ENCODE data around the gene CCBE1.
A peak's percentile ranks its signal among the peaks of the same experiment; 100 is the strongest.

Gene CCBE1

DNA sequence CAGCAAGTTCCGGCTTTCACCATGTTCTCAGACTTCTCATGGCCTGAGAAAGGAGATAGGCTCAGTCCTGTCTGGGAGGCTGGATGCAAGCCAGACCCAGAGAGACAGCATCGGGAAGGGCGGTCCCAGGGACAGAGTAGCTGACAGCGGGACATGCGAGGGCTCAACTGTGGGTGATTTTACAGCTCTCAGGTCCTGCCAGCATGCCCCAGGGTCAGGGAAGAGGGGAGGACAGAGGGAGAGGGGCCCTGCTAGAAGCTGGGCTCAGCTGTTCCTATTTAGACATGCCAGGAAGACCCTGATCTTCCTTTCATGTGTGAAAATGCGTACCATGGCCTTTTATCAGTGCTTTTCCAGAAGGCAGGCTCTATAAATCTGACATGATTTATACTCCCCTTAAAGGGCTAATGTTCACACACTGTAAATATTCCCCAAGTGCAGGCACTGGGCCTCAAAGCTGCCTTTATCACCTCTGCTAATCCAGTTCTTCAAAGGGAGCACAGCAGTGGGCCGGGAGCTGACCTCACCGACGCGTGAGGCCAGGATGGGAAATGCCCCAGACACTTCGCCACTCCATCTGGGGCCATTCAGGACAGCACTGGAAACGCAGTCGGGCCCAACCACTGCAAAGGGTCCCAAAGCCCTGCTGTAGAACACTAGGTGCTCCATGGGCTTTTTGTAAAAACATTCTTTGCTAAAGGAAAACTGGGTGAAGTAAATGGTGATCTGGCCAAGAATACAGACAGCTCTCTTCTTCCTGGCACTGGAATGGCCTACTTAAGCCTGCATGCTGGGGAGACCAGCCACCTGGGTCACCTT, 242.1 kb downstream of the CCBE1 start:
- DNase-seq (ENCODE audit: low read depth in 2 of 2) = no peak

DNA sequence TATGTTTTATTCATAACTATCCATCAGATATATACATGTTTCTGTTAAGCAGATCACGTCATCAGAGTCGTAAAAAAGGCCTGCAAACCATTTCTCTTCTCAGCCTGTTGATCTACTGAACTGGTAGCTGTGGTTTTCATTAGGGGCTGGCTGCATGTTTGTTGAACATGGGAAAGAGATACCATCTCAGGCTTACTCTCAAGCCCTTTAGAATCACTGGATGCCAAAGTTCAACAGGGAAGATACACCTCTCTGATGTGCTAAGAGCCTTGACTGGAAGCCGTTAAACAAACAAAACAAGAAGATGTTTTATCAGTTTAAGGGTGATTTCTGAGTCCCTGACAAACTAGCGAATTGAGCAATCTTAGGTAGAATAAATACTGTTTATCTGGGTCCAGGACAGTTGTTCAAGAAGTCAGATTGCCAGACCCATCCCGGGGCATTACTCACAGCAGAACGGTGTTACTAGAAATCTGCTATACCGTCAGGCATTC, 243.7 kb downstream of the CCBE1 start:
- DNase-seq (ENCODE audit: low read depth in 2 of 2) = no peak

DNA sequence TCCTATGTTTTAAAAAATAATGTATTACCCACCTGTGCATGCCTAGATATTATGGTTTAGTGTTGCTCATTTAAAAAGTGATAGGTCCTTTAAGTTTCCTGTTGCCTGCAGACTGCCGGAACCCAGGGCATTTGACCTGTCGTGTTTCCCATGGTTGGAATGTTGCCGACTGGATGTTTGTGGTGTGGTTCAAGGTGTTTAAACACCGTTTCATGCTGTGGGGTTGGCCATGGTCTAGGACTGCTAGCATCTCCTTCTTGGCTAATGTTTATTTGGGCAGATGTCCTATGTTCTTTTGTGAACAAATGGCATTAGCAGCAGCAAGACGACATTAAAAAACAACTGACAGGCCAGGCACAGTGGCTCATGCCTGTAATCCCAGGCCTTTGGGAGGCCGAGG, 245.3 kb downstream of the CCBE1 start:
- DNase-seq (ENCODE audit: low read depth in 2 of 2) = no peak

DNA sequence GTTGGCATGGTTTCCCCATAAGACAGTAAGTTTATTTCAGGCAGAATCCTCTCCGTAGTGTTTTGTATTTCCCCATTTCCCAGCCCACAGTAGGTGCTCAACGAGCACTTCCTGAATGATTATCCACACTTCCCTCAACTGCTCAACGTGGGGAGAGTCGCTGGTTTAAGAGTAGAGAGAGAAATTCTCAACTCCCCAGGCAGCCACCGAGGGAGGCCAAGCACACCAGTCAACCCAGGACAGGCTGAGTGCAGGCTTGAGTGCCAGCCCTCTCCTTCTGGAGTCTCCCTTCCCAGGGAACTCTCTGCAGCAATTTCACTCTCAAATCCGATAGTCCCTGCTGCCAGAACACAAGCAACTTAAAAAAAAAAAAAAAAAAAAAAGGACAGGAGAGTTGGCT, 246.2 kb downstream of the CCBE1 start:
- DNase-seq (ENCODE audit: low read depth in 2 of 2) = no peak

DNA sequence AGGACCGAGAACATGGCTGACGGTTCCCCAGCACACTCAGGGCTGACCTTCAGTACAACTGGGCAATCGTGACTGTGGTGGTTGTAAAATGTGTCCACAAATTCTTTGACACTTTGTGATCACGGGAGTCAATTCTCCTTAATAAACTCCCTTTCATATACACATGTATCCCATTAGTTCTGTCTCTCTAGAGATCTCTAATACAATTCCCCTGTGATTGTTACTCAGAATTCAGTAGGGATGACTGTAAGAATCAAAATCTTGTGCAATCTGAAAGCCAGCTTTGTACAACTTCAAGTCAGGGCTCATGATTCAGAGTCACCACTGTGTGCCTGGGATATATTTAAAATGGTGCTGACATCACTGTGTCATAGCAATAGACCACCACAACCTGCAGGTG, 248.7 kb downstream of the CCBE1 start:
- DNase-seq (ENCODE audit: low read depth in 2 of 2) = no peak

DNA sequence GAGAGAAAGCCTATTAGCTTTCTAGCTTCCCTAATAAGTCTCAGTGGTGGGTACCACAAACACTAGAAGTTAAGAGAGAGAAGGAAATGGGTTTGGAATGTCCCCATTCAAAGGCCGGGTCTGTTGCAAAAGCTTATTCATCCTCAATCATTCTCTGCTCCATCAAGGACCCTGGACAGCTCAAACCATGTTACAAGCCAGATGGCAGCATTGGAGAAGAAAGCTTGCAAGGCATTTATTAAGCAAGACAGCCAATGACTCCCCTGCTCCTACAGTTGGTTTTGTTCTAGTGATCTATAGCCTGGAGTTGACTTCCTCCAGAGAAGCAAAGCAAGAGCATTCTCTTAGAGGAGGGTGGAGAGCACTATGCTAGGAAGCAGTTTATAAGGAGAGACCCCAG, 251.2 kb downstream of the CCBE1 start:
- no peak for DNase-seq (ENCODE audit: low read depth in 2 of 2)

DNA sequence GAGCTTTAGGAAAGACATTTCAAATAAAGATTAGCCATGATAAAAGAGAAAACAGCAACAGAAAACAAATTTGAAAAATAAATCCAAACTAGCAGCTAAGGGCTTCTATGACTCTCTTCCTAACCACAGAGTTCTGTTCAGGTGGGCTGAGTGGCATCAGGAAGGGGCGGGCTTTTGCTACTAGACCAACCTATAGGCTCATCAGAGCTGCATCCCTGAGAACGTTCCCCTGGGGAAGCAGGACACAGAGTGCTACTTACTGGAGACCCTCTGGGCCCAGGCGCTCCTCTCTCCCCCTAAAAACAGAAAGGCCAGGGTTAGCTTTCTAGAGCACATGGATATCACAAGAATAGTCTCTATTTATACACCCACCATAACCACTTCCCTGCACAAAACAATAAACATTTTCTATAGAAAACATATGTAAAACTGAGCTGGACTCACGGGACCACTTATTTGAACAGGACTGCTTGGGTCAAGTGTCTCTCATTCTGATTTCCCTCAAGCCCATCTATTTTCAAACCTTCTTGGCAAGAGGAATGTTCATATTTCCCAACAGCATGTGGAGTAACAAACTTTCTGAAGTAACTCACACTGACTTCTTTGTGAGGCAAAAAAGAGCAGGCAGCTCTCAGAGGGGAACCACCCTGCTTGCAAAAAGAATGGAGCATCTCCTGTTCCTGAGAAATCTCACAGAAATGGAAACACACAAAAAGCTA, 259.2 kb downstream of the CCBE1 start:
- no peak for DNase-seq (ENCODE audit: low read depth in 2 of 2)

DNA sequence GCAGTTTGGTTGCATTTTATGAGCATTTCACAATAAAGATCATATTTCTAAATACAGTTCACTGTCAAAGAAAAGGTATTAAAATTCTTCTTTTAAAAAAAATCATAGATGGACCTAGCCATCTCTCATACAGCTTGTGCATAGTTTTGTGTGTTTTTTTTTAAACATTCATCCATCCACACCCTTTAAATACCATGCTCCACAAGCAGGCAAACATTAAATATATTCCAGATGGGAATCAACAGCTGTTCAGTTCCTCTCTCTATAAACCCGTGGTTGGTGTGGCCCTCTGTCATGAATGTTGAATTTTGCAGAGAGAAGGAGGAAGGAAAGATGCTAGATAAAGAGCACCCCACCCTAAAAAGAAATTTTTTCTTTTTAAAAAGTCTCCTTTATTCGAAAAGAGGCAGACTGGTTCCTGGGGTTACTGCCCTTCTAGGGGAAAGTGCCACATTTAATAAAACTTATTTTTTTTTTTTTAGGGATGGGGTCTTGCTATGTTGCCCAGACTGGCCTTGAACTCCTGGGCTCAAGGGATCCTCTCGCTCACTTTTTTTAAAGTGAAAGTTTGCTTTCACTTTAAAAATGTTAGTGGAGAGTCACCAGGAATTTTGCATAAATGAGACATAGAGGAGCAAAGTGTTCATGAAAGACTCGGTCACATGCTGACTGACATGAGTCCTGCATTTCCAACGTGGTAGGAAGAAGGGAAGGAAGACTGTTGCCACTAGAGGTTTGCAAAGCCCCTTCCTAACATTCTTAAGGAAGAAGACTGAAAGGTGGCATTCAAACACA, 264.2 kb downstream of the CCBE1 start:
- no peak for DNase-seq (ENCODE audit: low read depth in 2 of 2)

DNA sequence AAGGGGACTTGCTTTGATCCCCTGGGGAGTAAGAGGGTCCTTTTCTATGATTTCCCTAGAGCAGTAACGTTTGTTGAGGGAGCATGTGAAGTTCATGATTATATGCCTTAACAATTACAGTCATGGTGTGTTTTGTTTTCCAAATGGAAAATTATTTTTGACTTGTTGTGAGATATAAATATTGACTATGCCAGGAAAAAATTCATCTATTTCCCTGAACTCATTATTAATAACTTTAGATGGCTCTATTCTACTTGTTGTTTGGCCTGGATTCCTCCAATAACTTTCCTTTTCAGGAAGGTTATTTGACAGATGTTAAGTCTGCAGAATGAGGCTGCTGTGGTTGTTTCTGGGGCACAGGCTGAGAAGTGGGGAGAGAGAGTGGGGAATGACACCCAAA, 266.1 kb downstream of the CCBE1 start:
- no peak for DNase-seq (ENCODE audit: low read depth in 2 of 2)

DNA sequence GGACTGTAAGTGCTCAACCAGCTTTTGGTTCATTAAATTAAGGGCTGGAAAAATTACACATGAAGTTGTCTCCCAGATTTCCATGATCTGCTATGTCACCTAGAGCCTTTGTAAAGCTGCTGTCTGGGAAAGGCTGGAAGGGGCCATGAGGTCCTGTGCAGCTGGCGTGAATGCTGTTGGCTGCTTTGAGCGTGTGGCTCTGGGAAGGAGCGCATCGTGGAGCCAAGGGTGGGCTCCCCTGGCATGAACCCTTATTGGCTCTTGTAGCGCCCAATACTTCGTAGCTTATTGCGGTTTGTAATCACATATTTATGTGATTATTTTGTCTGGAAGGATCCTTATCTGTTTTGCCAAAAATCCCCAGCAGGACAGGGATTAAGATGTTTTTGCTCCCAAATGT, 267.6 kb downstream of the CCBE1 start:
- no peak for DNase-seq (ENCODE audit: low read depth in 2 of 2)

DNA sequence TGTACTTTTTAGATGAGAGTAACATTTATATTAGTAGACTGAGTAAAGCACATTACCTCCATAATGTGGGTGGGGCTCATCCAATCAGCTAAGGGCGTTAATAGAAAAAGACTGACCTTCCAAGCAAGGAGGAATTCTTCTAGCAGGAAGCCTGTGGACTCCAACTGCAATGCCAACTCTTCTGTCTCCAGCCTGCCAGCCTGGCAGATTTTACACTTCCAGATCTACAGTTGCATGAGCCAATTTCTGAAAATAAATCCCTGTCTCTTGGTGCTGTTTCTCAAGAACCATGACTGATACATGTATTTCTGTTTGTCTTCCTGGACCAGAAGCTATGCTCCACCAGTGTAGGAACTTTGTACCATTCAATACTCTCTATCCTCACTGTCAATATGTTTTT, 269.2 kb downstream of the CCBE1 start:
- DNase-seq (ENCODE audit: low read depth in 2 of 2) = no peak

DNA sequence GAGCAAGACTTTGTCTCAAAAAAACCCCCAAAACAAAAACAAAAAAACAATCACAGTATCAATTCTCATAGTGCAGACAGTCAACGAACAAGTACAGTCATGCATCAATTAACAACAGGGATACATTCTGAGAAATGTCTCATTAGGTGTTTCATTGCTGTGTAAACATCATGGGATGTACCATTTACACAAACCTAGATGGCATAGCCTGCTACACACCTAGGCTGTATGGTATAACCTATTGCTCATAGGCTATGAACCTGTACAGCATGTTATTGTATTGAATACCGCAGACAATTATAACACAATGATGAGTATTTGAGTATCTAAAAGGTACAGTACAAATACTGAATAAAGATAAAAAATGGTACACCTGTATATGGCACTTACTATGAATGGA, 270.4 kb downstream of the CCBE1 start:
- DNase-seq (ENCODE audit: low read depth in 2 of 2) = no peak

DNA sequence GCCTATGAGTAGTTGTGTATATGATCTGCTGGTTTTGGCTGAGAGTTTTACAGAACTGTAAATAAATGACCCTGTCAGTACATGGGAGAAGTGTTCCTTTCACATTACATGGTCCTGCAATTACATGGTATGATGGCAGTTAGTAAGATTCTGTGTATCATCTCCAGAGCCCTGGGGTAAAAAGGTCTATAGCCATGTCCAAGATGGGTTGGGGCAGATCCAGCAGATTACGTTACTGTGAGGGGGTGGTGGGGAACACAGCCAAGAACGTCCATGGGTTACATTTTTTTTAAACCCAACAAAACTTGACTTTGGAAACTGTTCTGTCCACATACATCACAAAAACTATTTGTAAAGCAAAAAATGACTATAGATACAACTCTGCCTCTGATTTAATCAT, 274.0 kb downstream of the CCBE1 start:
- no peak for DNase-seq (ENCODE audit: low read depth in 2 of 2)

DNA sequence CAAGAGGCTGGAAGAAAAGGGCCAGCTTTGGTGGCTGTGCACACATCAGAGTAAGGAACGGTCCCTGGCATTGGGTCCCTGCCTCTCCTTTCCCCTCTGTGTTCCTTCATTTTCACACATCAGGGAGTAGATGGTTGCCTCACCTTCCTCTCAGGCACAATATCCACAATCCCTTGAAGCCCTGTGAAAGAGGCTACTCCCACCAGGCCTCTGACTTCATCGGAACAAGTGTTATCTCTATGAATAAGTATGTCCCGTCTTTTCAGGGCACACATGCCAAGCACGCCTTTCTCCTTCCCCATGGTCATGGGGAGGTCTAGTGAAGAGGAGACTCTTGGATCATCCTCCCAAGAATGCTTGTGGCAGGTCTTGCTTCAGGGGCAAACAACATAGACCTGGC, 277.0 kb downstream of the CCBE1 start:
- no peak for DNase-seq (ENCODE audit: low read depth in 2 of 2)

DNA sequence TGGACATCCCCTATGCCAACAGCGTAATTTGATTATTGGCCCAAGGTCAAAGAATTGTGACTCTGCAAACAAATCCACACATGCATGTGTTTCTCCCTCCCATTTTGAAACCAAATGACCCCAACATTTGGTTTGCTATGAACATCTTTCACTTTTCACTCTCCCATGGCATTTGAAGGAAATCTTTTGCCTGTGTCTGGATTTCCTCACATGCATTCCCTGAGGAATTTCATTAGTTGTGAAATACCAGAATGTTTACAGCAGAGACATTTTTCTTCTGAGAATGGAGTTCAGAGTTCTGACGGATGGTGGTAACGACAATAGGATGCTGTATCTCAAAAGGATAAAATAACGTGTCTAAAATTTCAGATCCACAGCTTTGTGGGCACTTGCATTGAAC, 277.8 kb downstream of the CCBE1 start:
- DNase-seq (ENCODE audit: low read depth in 2 of 2) = no peak

DNA sequence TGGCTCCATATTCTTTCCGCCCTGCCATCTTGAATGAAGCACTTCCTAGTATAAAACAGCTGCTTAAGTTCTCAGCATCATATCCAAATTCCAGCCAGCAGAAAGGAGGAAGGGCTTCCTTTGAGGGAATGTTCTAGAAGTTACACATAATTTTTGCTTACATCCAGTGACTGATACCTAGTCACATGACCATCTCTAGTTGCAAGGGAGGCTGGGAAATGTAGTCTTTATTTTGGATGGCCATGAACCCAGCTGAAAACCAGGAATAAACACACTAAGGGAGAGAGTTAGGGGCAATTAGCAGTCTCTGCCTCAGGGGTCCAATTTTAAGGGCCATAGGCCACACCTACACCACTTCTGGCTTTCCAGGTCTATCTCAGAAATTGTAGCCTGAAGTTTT, 280.4 kb downstream of the CCBE1 start:
- DNase-seq (ENCODE audit: low read depth in 2 of 2) = no peak

DNA sequence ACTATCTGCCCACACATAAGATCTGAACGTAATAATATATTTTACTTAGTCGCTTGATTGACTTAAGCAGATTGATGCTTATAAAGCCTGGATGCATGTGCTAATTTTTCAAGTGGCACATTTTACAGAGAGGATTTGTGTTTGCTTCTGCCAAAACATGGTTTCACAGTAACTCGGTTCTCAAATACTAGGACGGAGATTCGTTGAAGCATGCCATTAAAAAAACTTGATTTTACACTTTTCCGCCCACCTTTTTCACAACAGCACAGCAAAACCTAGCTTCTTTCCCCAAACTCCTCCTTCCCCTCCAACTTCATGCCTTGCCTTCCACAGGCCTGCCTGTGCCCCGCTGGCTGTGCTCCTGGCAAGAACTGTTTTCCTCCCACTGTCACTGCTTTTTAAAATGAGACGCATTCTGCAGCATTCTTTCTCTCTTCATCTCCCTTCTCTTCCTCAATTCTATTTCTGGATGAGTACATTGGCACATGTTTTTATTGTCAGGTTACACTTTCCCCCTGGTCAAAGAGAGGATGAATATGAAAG, 283.0 kb downstream of the CCBE1 start:
- no peak for DNase-seq (ENCODE audit: low read depth in 2 of 2)

DNA sequence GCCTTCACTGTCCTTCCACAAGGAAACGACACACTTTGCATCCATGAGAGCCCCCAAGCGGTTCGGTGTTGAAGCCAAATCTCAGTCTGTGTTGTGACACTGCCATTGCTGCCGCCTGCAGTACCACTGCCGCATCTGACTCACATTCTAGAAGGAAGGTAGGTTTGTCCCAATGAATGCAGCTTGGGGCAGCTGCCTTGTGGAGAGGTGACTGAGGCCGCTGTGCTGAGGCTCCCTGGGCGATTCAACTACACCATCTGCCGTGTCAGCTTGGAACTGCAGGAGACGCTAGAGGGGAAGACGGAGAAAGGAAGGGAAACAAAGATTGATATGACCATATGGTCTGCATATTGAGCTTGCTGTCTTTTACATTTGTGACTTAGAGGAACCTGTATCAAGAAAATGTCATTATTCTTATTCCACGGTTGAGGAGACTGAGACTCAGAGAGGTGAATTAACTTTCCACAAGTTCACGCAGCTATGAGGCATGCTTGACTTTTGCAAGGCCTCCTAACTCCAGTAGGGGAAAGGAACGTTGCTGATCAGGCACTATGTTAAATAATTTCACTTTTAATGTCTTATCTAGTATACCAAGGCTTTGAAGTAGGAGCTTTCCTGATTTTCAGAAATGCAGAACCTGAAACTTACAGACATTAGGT, 294.7 kb downstream of the CCBE1 start:
- peak; percentile 15 to 43 for DNase-seq (ENCODE audit: low read depth in 2 of 2)

DNA sequence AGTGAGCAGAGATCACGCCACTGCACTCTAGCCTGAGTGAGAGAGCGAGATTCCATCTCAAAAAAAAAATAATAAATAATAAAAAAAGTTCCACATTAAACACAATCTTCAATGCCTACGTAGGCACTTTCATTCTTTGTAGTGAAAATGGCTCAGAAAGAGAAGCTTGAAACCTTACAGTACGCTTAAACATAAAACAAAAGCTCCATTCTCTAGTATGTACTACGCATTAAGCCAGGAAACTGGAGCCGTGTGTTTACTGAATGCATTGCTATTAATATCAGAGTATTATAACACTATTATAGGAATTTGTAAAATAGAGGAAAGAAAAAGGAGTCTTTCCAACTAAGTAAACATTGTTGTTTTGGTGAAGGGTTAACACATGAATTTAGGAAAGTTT, 296.8 kb downstream of the CCBE1 start:
- DNase-seq (ENCODE audit: low read depth in 2 of 2) = no peak

DNA sequence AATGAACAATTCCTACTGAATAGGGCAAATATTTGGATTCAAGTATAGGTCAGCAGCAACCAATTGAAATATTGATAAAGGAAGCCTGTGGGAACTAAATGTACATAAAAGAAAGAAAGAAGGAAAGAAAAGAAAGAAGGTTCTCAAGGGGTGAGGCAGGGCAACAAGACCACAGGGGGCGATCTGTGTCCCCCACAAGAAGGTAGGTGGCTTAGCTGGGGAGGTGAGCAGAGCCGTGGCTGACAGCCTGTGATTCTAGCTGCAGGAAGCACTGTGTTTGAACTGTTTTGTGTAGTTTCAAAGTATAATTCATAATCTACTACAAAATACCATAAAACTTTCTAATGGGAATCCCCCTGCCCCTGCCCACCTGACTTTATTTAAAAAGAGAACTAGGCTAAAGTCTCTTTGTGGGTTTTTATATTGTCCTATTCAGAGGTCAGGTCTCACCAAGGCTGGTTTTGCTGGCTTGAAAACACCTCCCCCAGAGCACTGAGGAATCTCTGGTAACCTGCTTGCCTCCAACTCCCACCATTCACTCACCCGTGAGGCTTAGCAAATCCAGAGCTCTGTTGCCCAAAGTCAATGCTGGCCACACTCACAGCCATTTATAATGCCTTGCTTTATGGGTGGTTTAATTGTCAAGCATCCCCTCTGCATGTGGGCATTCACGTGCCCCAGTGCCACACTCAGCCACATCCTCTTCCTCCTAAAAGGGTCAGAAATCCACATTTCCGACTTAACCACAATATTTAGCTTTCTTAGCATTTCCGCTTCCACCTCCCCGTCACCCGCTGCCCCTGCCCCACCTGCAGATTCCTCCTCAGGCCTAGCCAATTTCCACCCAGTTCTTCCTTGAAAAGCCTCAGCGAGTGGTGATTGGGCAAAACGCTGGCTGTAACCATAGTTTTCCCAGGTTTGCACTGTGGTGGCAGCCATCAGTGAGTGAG, 301.7 kb downstream of the CCBE1 start:
- DNase-seq (ENCODE audit: low read depth in 2 of 2) = no peak

DNA sequence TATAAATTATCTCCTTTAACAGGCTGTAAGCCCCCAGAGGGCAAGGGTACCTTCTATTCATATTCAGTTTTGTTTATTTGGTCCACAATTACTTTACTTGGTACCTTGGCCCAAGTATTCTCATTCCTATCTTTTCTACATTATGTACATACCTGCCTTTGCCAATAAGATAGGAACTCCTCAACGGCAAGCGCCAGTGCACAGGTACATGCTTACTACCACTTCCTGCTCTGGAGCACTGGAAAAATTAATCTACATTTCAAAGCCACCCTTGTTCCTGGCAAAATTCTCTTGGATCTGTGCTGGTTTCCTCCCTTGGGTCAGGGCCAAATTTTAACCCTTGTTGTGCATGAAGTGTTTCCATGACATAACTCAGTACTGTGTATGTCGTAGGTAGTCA, 303.8 kb downstream of the CCBE1 start:
- DNase-seq (ENCODE audit: low read depth in 2 of 2) = no peak

Measured in stimulated activated CD8-positive, alpha-beta memory T cell treated with anti-CD3 and anti-CD28 coated beads, Interleukin-7, amount 100 ng/mL, for 1 hour (primary cell).